HG02678 (cell line): ENCODE data around the gene MPRIP.

Source experiments
- ATAC-seq: cut with Tn5 transposase; IDR thresholded peaks from one replicate; pipeline ENCODE4 v1.9.1; 2021; ENCODE audit warnings: mild to moderate bottlenecking, moderate library complexity; ENCODE audit not compliant: unreplicated experiment

Gene MPRIP

DNA sequence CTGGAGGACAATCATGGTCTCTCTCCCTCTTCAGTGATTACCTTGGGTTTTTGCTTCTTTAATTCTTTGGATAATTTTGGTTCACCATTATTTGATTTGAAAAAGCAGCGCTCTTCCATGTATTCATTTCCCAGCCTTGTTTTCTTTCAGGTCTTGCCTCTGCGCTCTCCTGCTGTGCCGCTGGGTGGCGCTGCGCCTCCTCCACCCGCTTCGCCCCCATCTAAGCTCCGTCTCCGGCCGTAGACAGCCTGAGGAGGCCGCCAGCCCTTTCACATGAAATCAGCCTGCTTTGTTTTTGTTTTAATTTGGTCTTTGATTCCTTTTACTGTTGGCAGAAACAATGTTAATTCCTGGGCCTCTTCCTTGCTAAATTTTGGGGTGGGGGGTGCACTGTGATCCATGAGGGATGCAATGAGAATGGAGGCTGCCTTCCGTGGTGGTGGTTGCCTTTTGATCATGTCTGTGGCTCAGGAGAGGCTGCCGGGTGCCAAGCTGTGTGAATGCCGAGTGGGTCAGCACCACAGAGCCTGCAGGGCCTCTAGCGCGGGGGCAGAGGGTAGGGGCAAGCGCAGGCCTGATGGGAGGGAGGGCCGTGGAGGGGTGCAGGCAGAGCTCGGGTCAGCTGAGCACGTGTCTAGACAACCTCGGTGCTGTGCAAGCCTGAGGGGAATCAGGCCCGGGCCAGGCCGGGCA lies 99.7 kb downstream of the MPRIP start:
- no peak for ATAC-seq

DNA sequence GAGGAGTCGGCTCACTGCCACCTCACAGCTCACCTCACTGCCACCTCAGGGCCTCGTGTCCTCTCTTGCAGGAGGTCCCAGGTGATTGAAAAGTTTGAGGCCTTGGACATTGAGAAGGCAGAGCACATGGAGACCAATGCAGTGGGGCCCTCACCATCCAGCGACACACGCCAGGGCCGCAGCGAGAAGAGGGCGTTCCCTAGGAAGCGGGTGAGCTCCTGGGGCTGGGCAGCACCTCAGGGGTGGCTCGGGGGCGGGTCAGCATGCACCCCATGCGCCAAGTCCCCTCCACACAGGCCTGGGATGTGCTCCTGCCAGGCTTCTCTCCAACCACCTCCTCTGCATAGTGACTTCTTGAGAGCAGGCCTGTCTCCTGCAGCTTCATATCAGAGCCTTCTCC lies 100.3 kb downstream of the MPRIP start:
- no peak for ATAC-seq

- ATAC-seq: no peak
These were observed 101.2 kb downstream of the MPRIP start for GRCh38 chr17:17143501-17143900.

GRCh38 chr17:17144061-17144460 lies 101.8 kb downstream of the MPRIP start:
- no peak for ATAC-seq

GRCh38 chr17:17144916-17145665 lies 102.8 kb downstream of the MPRIP start:
- ATAC-seq: no peak

DNA sequence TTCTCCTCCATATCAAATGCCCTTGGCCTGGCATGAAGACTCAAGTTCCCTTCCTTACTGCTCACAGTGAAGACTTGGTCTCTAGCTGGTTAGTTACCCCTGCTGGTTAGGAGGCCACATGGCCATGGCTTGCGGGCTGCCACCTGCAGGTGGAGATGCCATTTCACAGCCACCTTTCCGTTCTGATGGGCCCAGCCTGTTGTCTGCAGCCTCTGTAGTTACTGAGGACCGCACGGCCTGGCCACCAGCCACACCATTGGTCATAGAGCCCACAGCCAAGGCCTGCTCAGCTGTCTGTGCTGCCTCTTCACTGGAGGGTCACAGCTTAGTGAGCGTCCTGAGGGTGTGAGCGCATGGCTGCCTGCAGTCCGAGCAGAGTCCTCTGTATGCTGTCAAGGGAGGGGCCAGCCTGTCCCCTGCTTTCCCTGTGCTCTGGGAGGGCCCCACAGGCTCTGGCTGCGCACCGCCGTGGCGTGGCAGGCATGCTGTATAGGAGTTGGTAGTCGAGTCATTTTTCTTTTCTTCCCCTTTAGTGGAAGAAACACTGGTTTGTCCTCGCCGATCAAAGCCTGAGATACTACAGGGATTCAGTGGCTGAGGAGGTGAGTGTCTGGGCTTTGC lies 104.6 kb downstream of the MPRIP start:
- no peak for ATAC-seq

DNA sequence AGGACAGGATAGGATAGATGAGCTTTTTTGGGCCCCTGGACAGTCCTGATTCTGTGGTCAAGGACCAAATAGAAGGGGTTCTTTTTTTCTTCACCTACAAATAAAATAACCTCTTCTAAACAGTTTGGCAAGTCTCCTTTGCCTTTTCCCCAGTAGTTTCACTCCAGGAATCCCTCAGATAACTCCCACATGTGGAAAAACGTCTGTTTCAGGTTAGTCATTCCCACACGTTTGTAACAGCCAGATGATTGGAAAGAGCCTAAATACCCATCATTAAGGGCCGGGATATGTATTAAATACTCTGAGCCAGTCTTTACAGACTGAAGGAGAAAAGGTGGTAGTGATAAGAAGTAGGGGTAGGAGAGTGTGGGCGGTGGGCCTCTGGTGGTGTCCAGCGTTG lies 105.6 kb downstream of the MPRIP start:
- no peak for ATAC-seq

- no peak for ATAC-seq
These were observed 107.5 kb downstream of the MPRIP start for GRCh38 chr17:17149520-17150447.

DNA sequence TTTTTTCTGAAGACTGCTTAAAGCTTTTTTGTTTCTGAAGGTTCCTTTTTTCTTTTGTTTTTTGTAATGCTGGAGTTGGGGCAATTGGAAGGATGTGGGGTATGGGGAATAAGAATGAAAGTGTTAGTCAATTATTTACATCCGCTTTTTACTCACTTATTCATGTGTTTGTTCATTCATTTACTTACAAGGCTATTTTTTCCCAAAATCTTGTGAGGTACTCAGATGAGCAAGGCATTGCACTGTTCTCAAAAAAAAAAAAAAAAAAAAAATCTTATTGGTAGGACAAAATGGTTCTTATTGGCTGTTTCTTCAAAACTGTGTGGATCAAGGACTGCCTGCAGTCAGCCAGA lies 108.2 kb downstream of the MPRIP start:
- no peak for ATAC-seq

DNA sequence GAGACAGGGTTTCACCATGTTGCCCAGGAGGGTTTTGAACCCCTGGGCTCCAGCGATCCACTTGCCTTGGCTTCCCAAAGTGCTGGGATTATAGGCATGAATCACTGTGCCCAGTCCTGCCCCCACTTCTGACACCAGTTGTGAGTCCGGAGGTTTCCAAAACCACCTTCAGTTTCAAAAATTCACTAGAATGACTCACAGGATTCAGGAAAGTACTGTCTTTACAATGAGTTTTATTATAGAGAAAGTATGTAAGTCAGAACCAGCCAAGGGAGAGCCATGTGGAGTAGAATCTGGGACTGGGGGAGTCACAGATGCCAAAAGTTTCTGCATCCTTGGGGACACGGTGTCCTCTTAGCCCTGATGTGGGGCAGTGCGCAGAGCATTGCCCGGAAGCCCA lies 108.8 kb downstream of the MPRIP start:
- ATAC-seq: no peak

- no peak for ATAC-seq
These were observed 109.3 kb downstream of the MPRIP start for GRCh38 chr17:17151541-17151940.

GRCh38 chr17:17151962-17152361 lies 109.7 kb downstream of the MPRIP start:
- ATAC-seq: no peak

- ATAC-seq: no peak
These were observed 110.1 kb downstream of the MPRIP start for GRCh38 chr17:17152385-17152784.

- no peak for ATAC-seq
These were observed 110.8 kb downstream of the MPRIP start for GRCh38 chr17:17153071-17153470.

GRCh38 chr17:17153709-17154108 lies 111.5 kb downstream of the MPRIP start:
- no peak for ATAC-seq

- ATAC-seq: no peak
These were observed 112.3 kb downstream of the MPRIP start for GRCh38 chr17:17154556-17154955.

GRCh38 chr17:17154981-17155380 lies 112.7 kb downstream of the MPRIP start:
- ATAC-seq: no peak

GRCh38 chr17:17155568-17155967 lies 113.3 kb downstream of the MPRIP start:
- ATAC-seq: no peak

GRCh38 chr17:17156107-17156506 lies 113.8 kb downstream of the MPRIP start:
- ATAC-seq: no peak

- no peak for ATAC-seq
These were observed 114.3 kb downstream of the MPRIP start for GRCh38 chr17:17156511-17156910.

- ATAC-seq: no peak
These were observed 114.8 kb downstream of the MPRIP start for GRCh38 chr17:17157041-17157440.
